Peyer's patch (tissue), 4 donors: ENCODE data around the gene SLC26A1.

Source experiments
- CTCF ChIP-seq, 6 experiments: fragments of 450-650 bp in 4 of 6; fragments of 200-600 bp in 2 of 6; sonication (generic) in 1 of 6; IDR thresholded peaks; one replicate each; pipeline ENCODE4 v1.5.1; 2017 to 2019; ENCODE audit warnings: antibody characterized with exemption in 6 of 6, mild to moderate bottlenecking in 3 of 6, moderate library complexity in 1 of 6
- POLR2A ChIP-seq, 2 donors: fragments of 450-650 bp; IDR thresholded peaks; one replicate each; pipeline ENCODE4 v1.5.1; 2017; ENCODE audit warnings: antibody characterized with exemption in 2 of 2, mild to moderate bottlenecking in 2 of 2, moderate library complexity in 2 of 2

DNA sequence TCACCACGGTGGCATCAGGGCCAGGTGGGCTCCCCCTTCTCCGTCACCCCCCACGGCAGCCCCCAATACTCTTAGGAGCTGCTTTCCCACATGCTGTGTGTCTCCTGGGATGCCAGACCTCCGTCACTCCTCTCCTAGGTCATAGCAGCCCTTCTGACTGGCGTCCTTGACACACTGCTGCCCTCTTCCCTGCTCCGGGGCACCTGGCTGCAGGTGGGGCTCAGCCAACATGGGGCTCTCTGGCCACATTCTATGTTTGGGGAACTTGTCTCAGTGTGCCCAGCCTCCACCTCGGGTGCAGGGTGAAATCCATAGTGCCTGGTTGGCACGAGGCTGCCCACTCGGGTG is 47.1 kb downstream of the SLC26A1 start:
- TF ChIP-seq POLR2A (IDR thresholded peaks at IDR 0.05) = no peak
- no peak for TF ChIP-seq CTCF (IDR thresholded peaks at IDR 0.05)
